Glutamatergic neuron (in vitro differentiated cells): ENCODE data around the gene NTN1. TPM values are rescaled to one million over a fixed set of nuclear protein-coding genes. Genes with fewer than 3 reads are reported as not detected.
"Not testable (repeated sequence)": the region's sequence is repeated elsewhere in the genome, so short reads cannot be mapped to it uniquely, and the experiment has no call there.

Experiments used
- DNase-seq: peaks from one replicate; pipeline ENCODE4 v3.0.0; 2022
- H3K27ac Mint-ChIP-seq: one replicate; pipeline ENCODE4 v1.8.0; 2020; ENCODE audit warnings: mild to moderate bottlenecking, mixed read lengths, inconsistent platforms; ENCODE audit not compliant: unreplicated experiment
- H3K27me3 Mint-ChIP-seq: one replicate; pipeline ENCODE4 v1.8.0; 2020; ENCODE audit warnings: mild to moderate bottlenecking, moderate library complexity, mixed read lengths, inconsistent platforms; ENCODE audit not compliant: unreplicated experiment
- H3K36me3 Mint-ChIP-seq: one replicate; pipeline ENCODE4 v1.8.0; 2020; ENCODE audit warnings: mild to moderate bottlenecking, mixed read lengths, inconsistent platforms; ENCODE audit not compliant: unreplicated experiment
- H3K4me1 Mint-ChIP-seq: one replicate; pipeline ENCODE4 v1.8.0; 2020; ENCODE audit warnings: mild to moderate bottlenecking, low read depth, mixed read lengths, inconsistent platforms; ENCODE audit not compliant: unreplicated experiment
- H3K4me3 Mint-ChIP-seq: one replicate; pipeline ENCODE4 v1.8.0; 2020; ENCODE audit warnings: mild to moderate bottlenecking, mixed read lengths, inconsistent platforms; ENCODE audit not compliant: unreplicated experiment
- H3K9me3 Mint-ChIP-seq: one replicate; pipeline ENCODE4 v1.8.0; 2020; ENCODE audit warnings: mild to moderate bottlenecking, moderate library complexity, mixed read lengths, inconsistent platforms; ENCODE audit not compliant: unreplicated experiment
- total RNA-seq: library from RNA; stranded (reverse); fragmentation: NEBNext Ultra II Directional; extraction: Animal tissue kit (Norgen Biotek cat#: 25700); gene quantifications from one replicate; pipeline ENCODE4 v1.2.1, GENCODE V29; 2021; ENCODE audit not compliant: unreplicated experiment
- TF ChIP-seq, protein P1 (sequence below): fragments of 200-600 bp; sonication (generic); IDR thresholded peaks from one replicate; pipeline ENCODE4 v1.5.0; 2021; ENCODE audit not compliant: partially characterized antibody, unreplicated experiment

Gene NTN1
- total RNA-seq, 1 donor from 2014 or later, result 0.76 TPM

DNA sequence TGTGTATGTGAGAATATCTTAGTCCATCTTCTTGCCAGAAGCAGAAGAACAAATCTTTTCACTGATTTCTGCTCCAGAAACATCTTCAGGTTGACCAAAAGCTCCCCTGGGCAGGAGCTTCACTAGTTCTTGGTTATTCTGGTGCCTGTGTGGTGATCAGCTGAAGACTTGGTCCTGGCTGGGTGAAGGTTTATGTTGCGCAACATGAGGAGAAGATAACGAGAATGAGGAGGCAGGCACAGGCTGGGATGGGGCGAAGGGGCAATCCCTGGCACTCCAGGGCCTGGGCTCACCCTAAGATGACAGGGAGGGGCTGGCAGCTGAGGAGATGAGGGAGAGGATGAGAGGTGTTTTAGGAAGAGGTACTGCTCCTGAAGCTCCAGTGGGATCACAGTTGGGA is 232.0 kb downstream of the NTN1 start:
- Mint-ChIP-seq H3K27me3 (no peaks in the 10 kb centered on the region), H3K9me3 (peaks cover 4% of the 10 kb centered on the region)
- DNase-seq, result no peak

DNA sequence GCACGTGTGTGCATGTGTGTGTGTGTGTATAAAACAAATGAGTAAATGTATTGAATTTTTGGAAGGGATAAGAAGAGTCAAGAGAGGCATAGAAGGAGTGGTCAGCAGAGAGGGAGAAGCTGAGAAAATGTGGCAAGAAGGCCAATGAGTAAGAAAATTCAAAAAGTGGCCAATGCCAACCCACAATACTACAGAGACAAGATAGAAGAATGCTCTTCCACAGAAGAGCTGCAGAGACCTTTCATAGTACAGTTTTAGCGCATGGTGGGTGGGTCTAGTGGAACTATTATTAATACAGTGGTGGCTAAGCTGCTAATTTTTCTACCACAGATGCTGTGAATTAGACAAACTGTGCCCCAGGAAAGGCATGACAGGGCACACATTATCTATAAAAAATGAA is 233.5 kb downstream of the NTN1 start:
- DNase-seq, result no peak
- peaks cover 5% of the 10 kb centered on the region for H3K4me1 Mint-ChIP-seq
- H3K27me3 Mint-ChIP-seq, result no peaks in the 10 kb centered on the region
- H3K36me3 Mint-ChIP-seq, result peaks cover 3% of the 10 kb centered on the region
- H3K27ac Mint-ChIP-seq, result no peak overlapping the region
- TF ChIP-seq, protein P1, sequence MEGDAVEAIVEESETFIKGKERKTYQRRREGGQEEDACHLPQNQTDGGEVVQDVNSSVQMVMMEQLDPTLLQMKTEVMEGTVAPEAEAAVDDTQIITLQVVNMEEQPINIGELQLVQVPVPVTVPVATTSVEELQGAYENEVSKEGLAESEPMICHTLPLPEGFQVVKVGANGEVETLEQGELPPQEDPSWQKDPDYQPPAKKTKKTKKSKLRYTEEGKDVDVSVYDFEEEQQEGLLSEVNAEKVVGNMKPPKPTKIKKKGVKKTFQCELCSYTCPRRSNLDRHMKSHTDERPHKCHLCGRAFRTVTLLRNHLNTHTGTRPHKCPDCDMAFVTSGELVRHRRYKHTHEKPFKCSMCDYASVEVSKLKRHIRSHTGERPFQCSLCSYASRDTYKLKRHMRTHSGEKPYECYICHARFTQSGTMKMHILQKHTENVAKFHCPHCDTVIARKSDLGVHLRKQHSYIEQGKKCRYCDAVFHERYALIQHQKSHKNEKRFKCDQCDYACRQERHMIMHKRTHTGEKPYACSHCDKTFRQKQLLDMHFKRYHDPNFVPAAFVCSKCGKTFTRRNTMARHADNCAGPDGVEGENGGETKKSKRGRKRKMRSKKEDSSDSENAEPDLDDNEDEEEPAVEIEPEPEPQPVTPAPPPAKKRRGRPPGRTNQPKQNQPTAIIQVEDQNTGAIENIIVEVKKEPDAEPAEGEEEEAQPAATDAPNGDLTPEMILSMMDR, result no peak
- no peak overlapping the region for H3K4me3 Mint-ChIP-seq
- H3K9me3 Mint-ChIP-seq, result peaks cover 4% of the 10 kb centered on the region

More for the DNA sequence above, 232.0 kb downstream of the NTN1 start:
- peaks cover 3% of the 10 kb centered on the region for H3K36me3 Mint-ChIP-seq
- H3K4me1 Mint-ChIP-seq, result peaks cover 10% of the 10 kb centered on the region
- TF ChIP-seq, protein P1, result no peak
- H3K4me3 Mint-ChIP-seq, result no peak overlapping the region
- no peak overlapping the region for H3K27ac Mint-ChIP-seq

DNA sequence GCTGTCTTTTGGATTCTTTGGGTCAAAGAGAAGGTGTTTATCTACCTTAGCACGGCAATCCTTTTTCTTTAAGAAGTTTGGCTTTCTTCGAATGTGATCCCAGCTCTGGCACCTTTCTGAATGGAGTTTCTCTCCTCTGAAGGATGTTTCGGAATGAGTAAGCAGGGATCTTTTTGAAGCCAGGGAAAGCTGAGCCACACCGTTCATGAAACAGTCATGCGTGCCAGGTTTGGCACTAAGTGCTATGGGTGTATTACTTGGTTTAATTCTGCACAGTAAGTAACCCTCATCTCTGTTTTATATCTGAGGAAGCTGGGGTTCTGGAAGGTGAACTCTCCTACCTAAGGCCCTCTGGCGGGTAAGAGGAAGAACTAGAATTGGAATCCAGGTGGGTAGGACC is 234.5 kb downstream of the NTN1 start:
- H3K4me3 Mint-ChIP-seq, result no peak overlapping the region
- H3K36me3 Mint-ChIP-seq, result peaks cover 3% of the 10 kb centered on the region
- H3K27me3 Mint-ChIP-seq, result no peaks in the 10 kb centered on the region
- no peak for DNase-seq
- TF ChIP-seq, protein P1, result no peak
- no peak overlapping the region for H3K27ac Mint-ChIP-seq
- peaks cover 2% of the 10 kb centered on the region for H3K9me3 Mint-ChIP-seq
- peaks cover 1% of the 10 kb centered on the region for H3K4me1 Mint-ChIP-seq

DNA sequence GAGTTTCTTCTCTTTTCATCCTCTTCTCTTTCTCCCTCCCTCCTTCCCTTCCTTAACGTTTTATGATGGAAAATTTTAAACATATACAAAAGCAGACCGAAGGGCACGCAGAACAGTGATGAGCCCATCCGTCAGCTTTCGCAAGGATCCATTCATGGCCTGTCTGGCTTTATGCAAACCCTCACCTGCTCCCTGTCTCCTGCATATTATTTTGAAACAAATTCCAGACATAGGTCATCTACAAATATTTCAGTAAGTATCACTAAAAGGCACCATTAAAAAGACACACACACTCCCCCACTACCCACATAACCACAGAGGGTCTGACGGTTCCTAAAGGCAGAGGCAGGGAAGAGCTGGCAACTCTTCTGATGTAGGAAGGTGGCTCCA is 235.0 kb downstream of the NTN1 start:
- Mint-ChIP-seq H3K9me3 (peaks cover 2% of the 10 kb centered on the region), H3K27ac (no peak overlapping the region), H3K36me3 (peaks cover 3% of the 10 kb centered on the region), H3K4me3 (no peak overlapping the region), H3K27me3 (no peaks in the 10 kb centered on the region), H3K4me1 (peaks cover 2% of the 10 kb centered on the region)
- TF ChIP-seq, protein P1, result no peak
- DNase-seq, result no peak

DNA sequence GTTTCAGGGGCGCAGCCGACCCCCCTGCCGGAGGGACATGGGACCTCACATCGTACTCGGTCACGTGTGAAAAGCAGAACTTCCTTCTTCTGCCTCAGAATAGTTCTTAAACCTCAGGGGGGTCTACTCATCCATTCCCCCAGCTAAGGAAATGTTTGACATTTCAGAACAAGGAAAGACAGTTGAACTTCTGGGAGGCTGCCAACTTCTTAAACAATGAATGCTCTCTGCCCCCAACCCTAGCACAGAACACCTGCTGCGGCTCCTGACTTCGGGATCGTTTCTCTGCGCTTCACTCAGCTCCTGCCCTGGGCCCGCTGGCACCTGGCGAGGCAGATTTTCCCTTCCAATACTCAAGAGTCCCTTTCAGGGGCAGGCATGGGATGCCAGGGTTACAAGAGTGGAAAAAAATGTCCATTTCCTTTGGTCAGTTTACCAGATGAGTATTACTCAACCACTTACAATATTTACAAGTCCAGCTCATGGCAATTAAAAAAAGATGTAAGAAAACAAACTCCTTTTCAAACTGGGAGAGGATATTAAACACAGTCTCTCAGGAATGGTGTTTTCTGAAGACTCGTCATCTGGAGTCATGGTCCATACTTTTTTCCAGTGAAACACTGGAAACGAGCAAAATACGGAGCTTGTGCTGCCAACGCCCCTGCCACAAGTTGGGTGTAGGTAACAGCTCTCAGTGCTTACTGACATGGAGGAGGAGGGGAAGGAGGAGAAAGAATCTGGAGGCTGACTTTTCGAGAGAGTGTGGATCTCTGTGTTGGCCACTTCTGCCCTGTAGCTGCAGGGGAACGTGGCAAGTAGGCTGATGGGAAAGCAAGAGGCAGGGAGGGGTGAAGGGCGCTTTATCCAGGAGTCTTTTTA is 235.7 kb downstream of the NTN1 start:
- H3K27ac Mint-ChIP-seq, result no peak overlapping the region

DNA sequence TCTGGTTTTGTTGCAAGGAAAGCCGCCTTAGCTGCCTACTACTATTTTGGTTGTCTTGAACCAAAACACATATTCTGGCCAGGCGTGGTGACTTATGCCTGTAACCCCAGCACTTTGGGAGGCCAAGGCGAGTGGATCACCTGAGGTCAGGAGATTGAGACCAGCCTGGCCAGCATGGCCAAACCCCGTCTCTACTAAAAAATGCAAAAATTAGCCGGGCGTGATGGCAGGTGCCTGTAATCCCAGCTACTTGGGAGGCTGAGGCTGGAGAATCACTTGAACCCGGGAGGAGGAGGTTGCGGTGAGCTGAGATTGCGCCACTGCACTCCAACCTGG is 236.3 kb downstream of the NTN1 start:
- not testable (repeated sequence) for H3K4me3 Mint-ChIP-seq, H3K4me1 Mint-ChIP-seq, H3K27ac Mint-ChIP-seq, H3K36me3 Mint-ChIP-seq, H3K9me3 Mint-ChIP-seq, DNase-seq, H3K27me3 Mint-ChIP-seq

More for the DNA sequence above, 235.7 kb downstream of the NTN1 start:
- H3K27me3 Mint-ChIP-seq, result no peaks in the 10 kb centered on the region
- H3K4me3 Mint-ChIP-seq, result no peak overlapping the region
- TF ChIP-seq, protein P1, result no peak
- H3K9me3 Mint-ChIP-seq, result peaks cover 2% of the 10 kb centered on the region
- peaks cover 9% of the 10 kb centered on the region for H3K4me1 Mint-ChIP-seq
- H3K36me3 Mint-ChIP-seq, result peaks cover 3% of the 10 kb centered on the region
- no peak for DNase-seq
